GM06990 (cell line): ENCODE data around the gene PRRX2.

Experiments used
- DNase-seq: peaks from one replicate; pipeline ENCODE4 v3.0.0-alpha.2; 2011; ENCODE audit not compliant: insufficient read length; ENCODE audit errors: extremely low read depth
- H3K27me3 ChIP-seq: replicated peaks from 2 replicates; pipeline ENCODE4 v1.6.0; 2011; ENCODE audit warnings: low read length; ENCODE audit not compliant: control insufficient read depth, insufficient read depth
- H3K36me3 ChIP-seq: 2 replicates; pipeline ENCODE4 v1.5.1; 2011; ENCODE audit warnings: low read length; ENCODE audit not compliant: control insufficient read depth, insufficient read depth
- H3K4me3 ChIP-seq: replicated peaks from 2 replicates; pipeline ENCODE4 v1.5.1; 2011; ENCODE audit warnings: low read depth, mild to moderate bottlenecking, control low read depth, low read length
- CTCF ChIP-seq: IDR thresholded peaks from 2 replicates; pipeline ENCODE4 v1.5.1; 2011; ENCODE audit warnings: low read length, control low read depth, mild to moderate bottlenecking, inconsistent platforms; ENCODE audit not compliant: insufficient read depth, poor library complexity, severe bottlenecking

Gene PRRX2

GRCh38 chr9:129762985-129763926 is 97.8 kb downstream of the PRRX2 start:
- no peak for DNase-seq
- no peaks in the 10 kb centered on the region for H3K36me3 ChIP-seq
- no peak for TF ChIP-seq CTCF
- no peak overlapping the region for H3K4me3 ChIP-seq
- H3K27me3 ChIP-seq, result no peaks in the 10 kb centered on the region

GRCh38 chr9:129765764-129766317 is 100.4 kb downstream of the PRRX2 start:
- Histone ChIP-seq H3K4me3 (no peak overlapping the region), H3K36me3 (no peaks in the 10 kb centered on the region), H3K27me3 (0 out of 2 replicates have a peak, but pooled peaks cover 2% of the 10 kb centered on the region)
- TF ChIP-seq CTCF, result no peak
- no peak for DNase-seq

GRCh38 chr9:129768486-129768885 is 103.0 kb downstream of the PRRX2 start:
- DNase-seq, result no peak
- H3K4me3 ChIP-seq, result no peak overlapping the region
- no peak for TF ChIP-seq CTCF
- H3K27me3 ChIP-seq, result 0 out of 2 replicates have a peak, but pooled peaks cover 2% of the 10 kb centered on the region
- no peaks in the 10 kb centered on the region for H3K36me3 ChIP-seq

DNA sequence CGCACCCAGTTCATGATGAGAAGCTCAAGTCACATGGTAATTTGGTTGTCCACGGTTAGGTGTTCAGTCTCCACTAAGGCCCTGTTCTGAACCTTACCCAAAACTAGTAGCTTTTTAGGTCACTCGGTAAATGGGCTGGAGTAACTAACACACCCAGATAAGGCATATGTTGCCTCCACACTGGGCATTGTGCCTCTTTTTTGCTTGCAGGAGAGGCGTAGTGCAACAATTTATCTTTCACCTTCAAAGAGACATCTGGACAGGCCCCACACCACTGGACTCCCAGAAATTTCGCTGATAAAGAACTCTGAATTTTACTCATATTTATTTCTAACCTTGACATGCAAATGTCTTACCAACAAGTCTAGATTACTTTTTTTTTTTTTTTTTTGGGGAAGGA is 104.2 kb downstream of the PRRX2 start:
- Histone ChIP-seq H3K4me3 (no peak overlapping the region), H3K36me3 (no peaks in the 10 kb centered on the region), H3K27me3 (0 out of 2 replicates have a peak, but pooled peaks cover 2% of the 10 kb centered on the region)
- no peak for DNase-seq
- no peak for TF ChIP-seq CTCF

- no peak for TF ChIP-seq CTCF
- DNase-seq, result no peak
- no peaks in the 10 kb centered on the region for H3K36me3 ChIP-seq
- H3K4me3 ChIP-seq, result no peak overlapping the region
- H3K27me3 ChIP-seq, result 0 out of 2 replicates have a peak, but pooled peaks cover 2% of the 10 kb centered on the region
Measured at GRCh38 chr9:129770741-129771140, 105.3 kb downstream of the PRRX2 start.
